Ovary (tissue), 9 donors: ENCODE results near the gene NFU1. TPM values are rescaled to one million over a fixed set of nuclear protein-coding genes. Genes with fewer than 3 reads are reported as not detected.

ENCODE experiments used
- DNase-seq, 5 donors: peaks; one replicate each; pipeline ENCODE4 v3.0.0-alpha.2; 2019 to 2020
- H3K27ac ChIP-seq, 2 donors: fragments of 200-600 bp; one replicate each; pipeline versions ENCODE4 v1.5.1 to v1.8.0; 2019 to 2022
- H3K27me3 ChIP-seq: fragments of 200-600 bp; one replicate; pipeline ENCODE4 v1.8.0; 2022
- H3K36me3 ChIP-seq: fragments of 200-600 bp; sonication (generic); one replicate; pipeline ENCODE4 v1.5.1; 2019
- H3K4me1 ChIP-seq: one replicate; pipeline ENCODE4 v1.8.1; 2013; ENCODE audit warnings: mild to moderate bottlenecking, moderate library complexity; ENCODE audit not compliant: insufficient read depth
- H3K4me3 ChIP-seq: fragments of 200-600 bp; sonication (generic); one replicate; pipeline ENCODE4 v1.5.1; 2017
- H3K9me3 ChIP-seq, 2 donors: fragments of 200-600 bp in 1 of 2; sonication (generic) in 1 of 2; one replicate each; pipeline versions ENCODE4 v1.5.1 to v1.8.1; 2013 to 2019; ENCODE audit warnings: mild to moderate bottlenecking in 1 of 2, moderate library complexity in 1 of 2
- CTCF ChIP-seq, 3 donors: fragments of 450-650 bp in 2 of 3; fragments of 200-600 bp in 1 of 3; IDR thresholded peaks; one replicate each; pipeline versions ENCODE4 v1.5.1 to v1.8.0; 2016 to 2022; ENCODE audit warnings: antibody characterized with exemption in 3 of 3, mild to moderate bottlenecking in 1 of 3
- EP300 ChIP-seq: sonication (generic); formaldehyde crosslinking; IDR thresholded peaks from one replicate; pipeline ENCODE4 v1.6.1; 2017; ENCODE audit warnings: antibody characterized with exemption
- POLR2A ChIP-seq: fragments of 450-650 bp; IDR thresholded peaks from one replicate; pipeline ENCODE4 v1.6.1; 2017; ENCODE audit warnings: antibody characterized with exemption, mild to moderate bottlenecking, moderate library complexity
- WGBS, 3 donors: extraction: QIAGEN DNeasy Blood & Tissue Kit in 1 of 3; methylation state at CpG; one replicate each; pipeline versions ENCODE4 v1.1.5 to v1.1.7; 2013 to 2017; 5-methylcytosine and 5-hydroxymethylcytosine counted together
- intact Hi-C, 4 donors: fragments of 100-400 bp; cut with DNase I; formaldehyde crosslinking; loops; one replicate each; pipeline versions ENCODE4 v1.11.0 to v1.15.1; 2022 to 2023
- polyA plus RNA-seq, 2 donors: library from polyadenylated mRNA; stranded (reverse); fragments of 200-250 nt in 1 of 2; fragments of 350-450 nt in 1 of 2; fragmentation: Illumina TruSeq in 1 of 2; extraction: RNeasy Lipid Tissue Mini Kit (QIAGEN cat#74804) in 1 of 2; gene quantifications; one replicate each; pipeline ENCODE4 v1.2.3, GENCODE V29; 2013 to 2014
- total RNA-seq, 7 donors: library from RNA; depleted of rRNA in 2 of 7; stranded (reverse); fragments of >200 nt in 2 of 7; fragmentation: NEBNext Ultra II Directional in 3 of 7; extraction: Animal tissue kit (Norgen Biotek cat#: 25700) in 3 of 7; gene quantifications; one replicate each; pipeline versions ENCODE4 v1.1.0 to v1.2.4, GENCODE V29; 2016 to 2023
- donor health status: DM: no; HTN: no; CAD: no; lungs with moderate emphysema.
- donor health status: DM: no; HTN: no; CAD: no.
- donor health status: Bipolar disorder and iron deficiency.
- donor health status: DM: yes; HTN: yes; CAD: no.
- donor health status: DM: no; HTN: no; CAD: no.
- donor health status: DM: yes; HTN: yes; CAD: no.

Gene NFU1
- total and polyA plus RNA-seq, 9 donors: 39.0 to 59.5 (median 48.1) TPM

- Histone ChIP-seq H3K36me3 (no peaks in the 10 kb centered on the region), H3K4me1 (peaks cover 6% of the 10 kb centered on the region), H3K27me3 (no peaks in the 10 kb centered on the region), H3K27ac (peak overlapping the region; percentile 9 to 62), H3K4me3 (peak overlapping the region; percentile 81), H3K9me3 (no peaks in the 10 kb centered on the region)
- 2 to 3% (median 2%) methylated on average over 6 of the region's 6 CpGs for WGBS, 3 donors
- DNase-seq: no peak
- intact Hi-C loops: no loop called here
- TF ChIP-seq POLR2A (no peak), CTCF (IDR thresholded peaks at IDR 0.05) (no peak), EP300 (no peak)
These were observed 50.9 kb downstream of the NFU1 start for GRCh38 chr2:69386360-69386759.

GRCh38 chr2:69385443-69386151, 51.6 kb downstream of the NFU1 start:
- no peaks in the 10 kb centered on the region for H3K9me3 ChIP-seq
- 54 to 58% (median 55%) methylated on average over 8 of the region's 8 CpGs for WGBS, 3 donors
- H3K27ac ChIP-seq: no peak overlapping the region
- TF ChIP-seq POLR2A (no peak), CTCF (IDR thresholded peaks at IDR 0.05) (no peak), EP300 (no peak)
- H3K36me3 ChIP-seq: no peaks in the 10 kb centered on the region
- no peaks in the 10 kb centered on the region for H3K27me3 ChIP-seq
- H3K4me3 ChIP-seq: peak overlapping the region; percentile 81
- intact Hi-C loops: no loop called here
- DNase-seq: no peak
- H3K4me1 ChIP-seq: peaks cover 6% of the 10 kb centered on the region

- H3K27me3 ChIP-seq: no peaks in the 10 kb centered on the region
- peaks cover 6% of the 10 kb centered on the region for H3K4me1 ChIP-seq
- no peak overlapping the region for H3K4me3 ChIP-seq
- no peak for TF ChIP-seq CTCF (IDR thresholded peaks at IDR 0.05)
- TF ChIP-seq EP300: no peak
- TF ChIP-seq POLR2A: no peak
- 88 to 90% (median 89%) methylated on average over 4 to 5 of the region's 5 CpGs for WGBS, 3 donors
- no peaks in the 10 kb centered on the region for H3K9me3 ChIP-seq
- intact Hi-C loops: no loop called here
- DNase-seq: no peak
- no peaks in the 10 kb centered on the region for H3K36me3 ChIP-seq
- no peak overlapping the region for H3K27ac ChIP-seq
These were observed 52.6 kb downstream of the NFU1 start for GRCh38 chr2:69384618-69385081.

- H3K9me3 ChIP-seq: no peaks in the 10 kb centered on the region
- no peak for TF ChIP-seq CTCF (IDR thresholded peaks at IDR 0.05)
- no peak for TF ChIP-seq EP300
- no peaks in the 10 kb centered on the region for H3K27me3 ChIP-seq
- no peak overlapping the region for H3K27ac ChIP-seq
- WGBS, 3 donors: 96 to 98% (median 97%) methylated on average over 7 of the region's 7 CpGs
- H3K4me3 ChIP-seq: no peak overlapping the region
- no peak for DNase-seq
- H3K36me3 ChIP-seq: no peaks in the 10 kb centered on the region
- H3K4me1 ChIP-seq: peaks cover 6% of the 10 kb centered on the region
- intact Hi-C loops: no loop called here
These were observed 53.9 kb downstream of the NFU1 start for GRCh38 chr2:69383176-69383812.
